K562 (cell line): ENCODE measurements around the gene DAZAP1. TPM values are rescaled to one million over a fixed set of nuclear protein-coding genes. Genes with fewer than 3 reads are reported as not detected.

ENCODE experiments used
- ATAC-seq: fragments of 200-7000 bp; cut with Tn5 transposase; 3 replicates; pipeline ENCODE4 v1.9.1; 2020; ENCODE audit warnings: moderate library complexity
- BruUV-seq: library from RNA; stranded (reverse); fragments of 400-500 nt; replicated peaks from 2 replicates; lab custom pipeline; 2021; lab: Mats Ljungman, UMichigan
- CTCF ChIA-PET: fragments of 300-600 bp; formaldehyde crosslinking; extraction: SDS; loops from one replicate; lab custom pipeline; 2021; ENCODE audit warnings: low intra/inter-chr PET ratio; lab: Yijun Ruan, JAX
- POLR2A ChIA-PET: fragments of 300-600, 350-650 bp; sonication (Branson Sonifier 250); formaldehyde crosslinking; extraction: SDS; loops from one replicate; lab custom pipeline; 2021; ENCODE audit warnings: antibody characterized with exemption, inconsistent platforms; lab: Yijun Ruan, JAX
- DNase-seq, 4 experiments: peaks; one replicate each; pipeline versions ENCODE4 v3.0.0 to v3.0.0-alpha.2; 2011 to 2018; ENCODE audit warnings: low spot score in 3 of 4, mixed read lengths in 3 of 4; ENCODE audit errors: extremely low read depth in 1 of 4
- FAIRE-seq: peaks from 2 replicates; lab custom pipeline; 2011; peaks lifted over from hg19 to GRCh38; lab: Jason Lieb, UNC
- H2AFZ ChIP-seq: 2 replicates; pipeline ENCODE4 v1.6.0; 2011; ENCODE audit warnings: low read depth, low read length, control low read depth, inconsistent platforms
- H3K27ac ChIP-seq: fragments of 200-600 bp; 3 replicates; pipeline ENCODE4 v1.8.0; 2011; ENCODE audit warnings: low read depth, mild to moderate bottlenecking, control low read depth, inconsistent platforms, low read length, moderate library complexity, mixed read lengths; ENCODE audit errors: extremely low read depth
- H3K27me3 ChIP-seq, 2 experiments: fragments of 300-600 bp in 1 of 2; 2 replicates in 1 of 2; 3 replicates in 1 of 2; pipeline versions ENCODE4 v1.6.0 to v1.8.0; 2011; ENCODE audit warnings: inconsistent platforms in 2 of 2, low read length in 2 of 2, mild to moderate bottlenecking in 1 of 2, mixed read lengths in 1 of 2, moderate library complexity in 1 of 2; ENCODE audit not compliant: control insufficient read depth in 2 of 2, insufficient read depth in 2 of 2
- H3K36me3 ChIP-seq: fragments of 300-600 bp; 3 replicates; pipeline ENCODE4 v1.8.0; 2011; ENCODE audit warnings: mild to moderate bottlenecking, low read length, inconsistent platforms; ENCODE audit not compliant: control insufficient read depth, insufficient read depth
- H3K4me1 ChIP-seq, 2 experiments: fragments of 200-600 bp in 1 of 2; replicated peaks in 1 of 2; 2 replicates in 1 of 2; 3 replicates in 1 of 2; pipeline versions ENCODE4 v1.5.1 to v1.8.0; 2011; ENCODE audit warnings: inconsistent platforms in 2 of 2, low read length in 2 of 2, mild to moderate bottlenecking in 1 of 2, mixed read lengths in 1 of 2, moderate library complexity in 1 of 2; ENCODE audit not compliant: control insufficient read depth in 2 of 2, insufficient read depth in 2 of 2
- H3K4me2 ChIP-seq: 2 replicates; pipeline ENCODE4 v1.6.1; 2011; ENCODE audit warnings: low read length, control low read depth, inconsistent platforms, mixed read lengths; ENCODE audit not compliant: insufficient read depth
- H3K4me3 ChIP-seq: fragments of 200-600 bp; sonication (generic), shearing (Covaris generic); 2 replicates; pipeline ENCODE4 v1.5.1; 2016; ENCODE audit warnings: control low read depth, inconsistent platforms
- H3K79me2 ChIP-seq: fragments of 200-600 bp; 3 replicates; pipeline ENCODE4 v1.8.0; 2011; ENCODE audit warnings: low read length, inconsistent platforms; ENCODE audit not compliant: control insufficient read depth, insufficient read depth
- H3K9ac ChIP-seq, 2 experiments: 2 replicates each; pipeline versions ENCODE4 v1.6.0 to v1.6.1; 2011; ENCODE audit warnings: low read depth in 2 of 2, low read length in 2 of 2, control low read depth in 1 of 2, inconsistent platforms in 1 of 2, mild to moderate bottlenecking in 1 of 2, mixed read lengths in 1 of 2; ENCODE audit not compliant: insufficient read depth in 1 of 2
- H3K9me1 ChIP-seq: one replicate; pipeline ENCODE4 v1.6.0; 2011; ENCODE audit warnings: inconsistent platforms, mild to moderate bottlenecking, low read length, moderate library complexity; ENCODE audit not compliant: control insufficient read depth, insufficient read depth
- H3K9me3 ChIP-seq: replicated peaks from 2 replicates; pipeline ENCODE4 v1.5.1; 2011; ENCODE audit warnings: low read depth, low read length, inconsistent platforms; ENCODE audit not compliant: control insufficient read depth, insufficient read depth
- H4K20me1 ChIP-seq: replicated peaks from 2 replicates; pipeline ENCODE4 v1.6.1; 2011; ENCODE audit warnings: low read length, inconsistent platforms, mixed read lengths; ENCODE audit not compliant: control insufficient read depth, insufficient read depth
- E2F3 ChIP-seq: fragments of 250-450 bp; sonication (Bioruptor Pico); IDR thresholded peaks from 2 replicates; pipeline ENCODE4 v1.4.0; 2020; ENCODE audit warnings: mild to moderate bottlenecking
- ELF2 ChIP-seq: fragments of 250-450 bp; sonication (Bioruptor Pico); IDR thresholded peaks from 2 replicates; pipeline ENCODE4 v1.5.0; 2021; ENCODE audit warnings: mild to moderate bottlenecking
- FOXJ3 ChIP-seq: sonication (generic); formaldehyde crosslinking; IDR thresholded peaks from 2 replicates; pipeline ENCODE4 v1.4.0; 2020; ENCODE audit warnings: mild to moderate bottlenecking, missing genetic modification reagents
- GTF2B ChIP-seq: IDR thresholded peaks from 2 replicates; pipeline ENCODE4 v1.6.1; 2011; ENCODE audit not compliant: insufficient read length; ENCODE audit errors: extremely low read depth
- HDAC2 ChIP-seq: fragments of 450-650 bp; IDR thresholded peaks from 2 replicates; pipeline ENCODE4 v1.6.1; 2016; ENCODE audit warnings: mild to moderate bottlenecking
- HOMEZ ChIP-seq: fragments of 250-450 bp; sonication (Bioruptor Pico); IDR thresholded peaks from 2 replicates; pipeline ENCODE4 v1.4.0; 2020; ENCODE audit warnings: mild to moderate bottlenecking, moderate library complexity
- PHF8 ChIP-seq: fragments of 200-600 bp; sonication (generic); IDR thresholded peaks from 2 replicates; pipeline ENCODE4 v1.6.1; 2012; ENCODE audit warnings: mixed run types, mild to moderate bottlenecking, inconsistent platforms, low read length, moderate library complexity, borderline replicate concordance
- RBFOX2 ChIP-seq: fragments of 200-400 bp; formaldehyde crosslinking; IDR thresholded peaks from 2 replicates; pipeline ENCODE4 v1.6.1; 2017; ENCODE audit warnings: low read depth, mild to moderate bottlenecking, low read length, moderate library complexity
- SIN3B ChIP-seq: fragments of 450-650 bp; IDR thresholded peaks from 2 replicates; pipeline ENCODE4 v1.6.1; 2017; ENCODE audit warnings: low read depth, mild to moderate bottlenecking, moderate library complexity
- TARDBP ChIP-seq: fragments of 450-650 bp; IDR thresholded peaks from 2 replicates; pipeline ENCODE4 v1.6.1; 2016
- TFAP4 ChIP-seq: sonication (generic); formaldehyde crosslinking; IDR thresholded peaks from 2 replicates; pipeline ENCODE4 v1.8.0; 2022; ENCODE audit warnings: missing genetic modification reagents, mild to moderate bottlenecking, moderate library complexity, borderline replicate concordance
- ZBTB33 ChIP-seq: sonication (generic); formaldehyde crosslinking; IDR thresholded peaks from 2 replicates; pipeline ENCODE4 v1.8.1; 2023; ENCODE audit warnings: mild to moderate bottlenecking, missing genetic modification reagents
- ZNF277 ChIP-seq: fragments of 250-450 bp; sonication (Bioruptor Pico); IDR thresholded peaks from 2 replicates; pipeline ENCODE4 v1.8.0; 2022; ENCODE audit warnings: inconsistent platforms, mild to moderate bottlenecking, moderate library complexity, borderline replicate concordance
- WGBS: fragments of 100-300 bp; shearing (Covaris generic); methylation state at CpG from one replicate; pipeline ENCODE4 v1.1.6; 2016; ENCODE audit warnings: low coverage, mixed read lengths; ENCODE audit not compliant: insufficient coverage; ENCODE audit errors: missing lambda C conversion rate; 5-methylcytosine and 5-hydroxymethylcytosine counted together
- in situ Hi-C: fragments of 300-500 bp; cut with MboI; formaldehyde crosslinking; loops from 4 replicates; pipeline ENCODE4 v1.15.0; 2018; ENCODE audit warnings: inconsistent platforms, mixed read lengths
- intact Hi-C: fragments of 100-400 bp; cut with micrococcal nuclease; formaldehyde crosslinking; loops from 2 replicates; pipeline ENCODE4 v1.14.2; 2022
- polyA plus RNA-seq, 8 experiments: library from polyadenylated mRNA; depleted of rRNA in 4 of 8; stranded (reverse) in 5 of 8; unstranded in 3 of 8; fragments of >200 nt; fragmentation: Nextera tagmentation in 2 of 8; fragmentation: Illumina TruSeq in 1 of 8; extraction: Ambion mirVana in 2 of 8; extraction: Trizol in 1 of 8; gene quantifications; 2 replicates each; pipeline versions ENCODE4 v1.2.1 to v1.2.3, GENCODE V29; 2011 to 2014; ENCODE audit warnings: inconsistent platforms in 1 of 8, missing spikeins in 1 of 8
- total RNA-seq, 7 experiments: library from RNA; depleted of rRNA in 6 of 7; stranded (reverse); fragments of >200 nt in 6 of 7; fragmentation: Illumina TruSeq in 2 of 7; extraction: Trizol in 2 of 7; gene quantifications; 2 replicates each; pipeline versions ENCODE4 v1.2.1 to v1.2.3, GENCODE V29; 2011 to 2021; ENCODE audit warnings: low replicate concordance in 1 of 7

DAZAP1 gene
- total and polyA plus RNA-seq, 9 of the 15 experiments (the other 6 are each of a cell fraction or from before 2014, with no cell fraction given): 10.8 to 289 (median 142) TPM

- Histone ChIP-seq H3K36me3 (peaks cover 78% of the 10 kb centered on the region), H3K9me1 (no peaks in the 10 kb centered on the region), H3K79me2 (no peaks in the 10 kb centered on the region), H3K4me2 (no peak overlapping the region), H3K4me1 (peaks cover 12 to 44% of the 10 kb centered on the region in 2 experiments), H3K9ac (peak overlapping the region in 1 of 2 experiments; percentile 64; a peak in 2 of 4 replicates), H3K27ac (no peak overlapping the region), H3K27me3 (no peaks in the 10 kb centered on the region), H2AFZ (no peak overlapping the region), H3K9me3 (no peaks in the 10 kb centered on the region), H4K20me1 (no peaks in the 10 kb centered on the region), H3K4me3 (no peak overlapping the region)
- WGBS: 93% methylated on average over 47 of the region's 52 CpGs
- no peak for ATAC-seq
- intact Hi-C loops (no loop called here), in situ Hi-C loops (no loop called here)
- no peak for FAIRE-seq
- POLR2A ChIA-PET: interaction anchor here (0.9 to 3.0 kb wide), 2 partner anchors 14 to 102 kb away, joined by 3 to 10 read pairs; partner anchors contain the start of gene CIRBP
- BruUV-seq: no TSS peak
- CTCF ChIA-PET: interaction anchor here (0.7 to 1.8 kb wide), 3 partner anchors 91 to 126 kb away, joined by 3 to 7 read pairs (median 3); no protein-coding TSS in a partner anchor
- no peak for DNase-seq
- TF ChIP-seq TARDBP (no peak), ZBTB33 (peak; percentile 63), FOXJ3 (CRISPR knock-in tag) (no peak), GTF2B (no peak), HDAC2 (no peak), HOMEZ (CRISPR knock-in tag) (no peak), E2F3 (CRISPR knock-in tag) (no peak), RBFOX2 (peak; percentile 38; the same call in 1 of the 2 replicates), PHF8 (no peak), ELF2 (CRISPR knock-in tag) (no peak), ZNF277 (no peak), TFAP4 (CRISPR knock-in tag) (no peak), SIN3B (no peak)
Measured at GRCh38 chr19:1370579-1371361, 36.6 kb upstream of the DAZAP1 start.
